Stimulated activated CD4-positive, alpha-beta T cell treated with anti-CD3 and anti-CD28 coated beads, Interleukin-2, amount 100 ng/mL, for 4 hours (primary cell): ENCODE measurements around the gene CRIP1.

ENCODE experiments used
- DNase-seq: peaks from one replicate; pipeline ENCODE4 v3.0.0-alpha.2; 2020; ENCODE audit warnings: low read depth

Gene CRIP1

GRCh38 chr14:105492971-105493871, 6.5 kb downstream of the CRIP1 start:
- DNase-seq: no peak

- no peak for DNase-seq
These were observed 7.4 kb downstream of the CRIP1 start for GRCh38 chr14:105493921-105494605.

DNA sequence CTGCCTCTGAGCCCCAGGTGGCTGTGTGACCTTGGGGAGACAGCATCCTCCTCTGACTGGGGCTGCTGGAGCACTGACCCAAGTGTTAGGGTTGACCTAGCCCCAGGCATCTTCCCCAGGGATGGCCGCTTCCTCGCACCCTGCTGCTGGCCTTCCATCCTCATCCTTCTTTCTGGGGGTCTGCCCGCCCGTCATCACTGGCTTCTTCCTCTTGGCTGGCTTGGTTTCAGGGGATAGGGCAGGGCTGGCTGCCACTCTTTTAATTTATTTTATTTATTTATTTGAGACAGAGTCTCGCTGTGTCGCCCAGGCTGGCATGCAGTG, 7.9 kb downstream of the CRIP1 start:
- no peak for DNase-seq

GRCh38 chr14:105495101-105495989, 8.7 kb downstream of the CRIP1 start:
- DNase-seq: no peak

DNA sequence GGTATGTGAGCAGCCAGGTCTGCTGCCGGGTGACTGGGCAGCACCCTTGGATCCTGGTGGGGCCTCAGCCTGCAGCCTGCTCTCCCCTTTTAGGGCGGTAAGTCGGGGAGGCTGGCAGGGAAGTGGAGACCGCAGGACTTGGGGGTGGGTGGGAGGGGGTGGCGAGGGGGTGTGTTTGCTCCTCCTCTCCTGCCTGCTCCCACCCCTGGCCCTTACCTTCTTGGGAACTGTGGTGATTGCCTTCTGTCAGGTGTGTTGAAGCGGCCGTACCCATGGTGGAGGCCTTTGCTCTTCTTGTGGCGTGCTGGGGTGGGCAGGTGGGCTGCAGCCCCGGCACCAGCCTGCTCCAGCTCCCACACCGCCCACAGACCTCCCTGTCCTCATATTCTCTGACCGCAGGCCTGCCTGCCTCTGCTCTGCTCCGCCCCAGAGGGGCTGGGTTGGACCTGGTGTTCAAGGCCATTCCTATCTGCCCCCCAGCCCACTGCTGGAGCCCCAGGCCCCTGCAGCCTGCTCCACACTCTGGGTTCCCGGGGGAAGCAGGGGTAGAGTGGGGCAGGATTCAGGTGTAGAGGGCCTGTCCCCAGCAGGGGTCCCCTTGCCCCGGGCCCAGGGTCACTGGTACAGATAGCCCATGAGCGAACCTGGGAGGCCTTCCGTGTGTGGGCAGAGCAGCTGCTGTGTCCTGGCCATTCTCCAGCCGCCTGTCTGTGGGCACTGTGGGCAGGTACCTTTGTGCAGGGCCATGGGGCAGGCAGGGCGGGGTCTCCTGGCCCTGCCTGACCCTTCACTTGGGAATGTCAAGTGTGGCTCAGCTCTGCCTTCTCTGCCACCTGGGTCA, 9.5 kb downstream of the CRIP1 start:
- no peak for DNase-seq

DNA sequence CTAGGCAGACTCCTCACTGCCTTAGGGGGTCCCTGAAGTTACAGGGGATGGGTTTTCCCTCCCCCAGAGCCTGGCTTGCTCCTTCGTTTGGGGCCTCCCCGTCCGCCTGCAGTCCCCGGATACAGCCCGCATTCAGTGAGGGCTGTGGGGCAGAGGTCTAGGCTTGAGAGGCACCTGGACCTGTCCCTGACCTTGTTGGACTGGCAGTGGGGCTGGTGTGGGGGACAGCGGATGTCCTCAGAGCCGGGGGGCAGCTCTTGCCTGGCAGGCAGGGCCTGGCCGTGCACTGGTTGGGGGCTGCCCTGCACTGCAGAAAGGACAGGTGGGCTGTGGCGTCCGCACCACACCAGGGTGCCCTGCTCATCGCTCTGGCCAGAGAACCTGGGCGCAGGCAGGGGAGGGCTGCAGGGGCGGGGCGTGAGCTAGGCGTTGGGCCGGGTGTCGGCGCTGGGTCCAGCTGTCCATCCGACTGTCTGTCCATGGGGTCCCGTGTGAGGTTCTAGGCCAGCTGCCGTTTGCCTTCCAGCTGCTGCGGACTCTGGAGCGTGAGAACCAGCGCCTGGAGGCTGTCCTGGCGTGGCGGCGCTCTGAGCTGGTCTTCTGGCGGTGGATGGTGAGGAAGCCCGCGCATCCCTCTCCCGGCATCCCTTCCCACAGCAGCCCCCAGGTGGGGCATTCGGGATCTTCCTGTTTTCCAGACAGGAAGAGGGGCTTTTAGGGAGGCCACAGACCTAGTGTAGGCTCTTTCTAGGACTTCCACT, 10.3 kb downstream of the CRIP1 start:
- no peak for DNase-seq

DNA sequence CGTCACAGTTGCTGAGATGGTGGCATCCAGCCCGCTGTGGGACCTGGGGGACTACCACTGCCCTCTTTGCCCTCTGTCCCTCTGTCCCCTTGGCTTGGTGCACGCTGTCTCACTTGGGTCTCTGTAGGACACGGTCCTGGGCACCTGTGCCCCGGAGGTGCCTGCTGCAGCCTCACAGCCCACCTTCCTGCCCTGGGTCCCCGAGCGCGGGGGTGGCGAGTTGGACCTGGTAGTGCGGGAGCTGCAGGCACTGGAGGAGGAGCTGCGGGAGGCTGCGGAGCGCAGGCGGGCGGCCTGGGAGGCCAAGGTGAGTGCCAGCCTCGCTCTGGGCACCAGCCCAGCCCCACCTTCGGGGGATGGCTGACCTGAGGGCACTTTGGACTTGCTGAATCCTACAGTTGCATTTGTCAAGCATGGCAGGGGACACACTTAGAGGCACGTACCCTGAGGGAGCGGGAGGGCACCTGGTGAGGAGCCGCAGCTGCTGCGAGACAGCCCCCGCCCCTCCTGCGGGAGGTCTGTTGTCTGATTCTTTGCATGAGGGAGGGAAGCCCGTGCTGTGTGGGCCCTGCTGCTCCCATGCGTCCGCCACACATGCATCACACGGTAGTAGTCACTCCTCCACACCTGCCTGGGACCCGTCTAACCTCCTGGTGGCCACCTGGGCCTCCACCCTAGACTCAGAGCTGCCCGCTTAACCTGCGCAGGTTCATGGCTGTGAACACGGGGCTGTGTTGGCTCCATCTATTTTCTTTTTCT, 11.2 kb downstream of the CRIP1 start:
- DNase-seq: no peak

DNA sequence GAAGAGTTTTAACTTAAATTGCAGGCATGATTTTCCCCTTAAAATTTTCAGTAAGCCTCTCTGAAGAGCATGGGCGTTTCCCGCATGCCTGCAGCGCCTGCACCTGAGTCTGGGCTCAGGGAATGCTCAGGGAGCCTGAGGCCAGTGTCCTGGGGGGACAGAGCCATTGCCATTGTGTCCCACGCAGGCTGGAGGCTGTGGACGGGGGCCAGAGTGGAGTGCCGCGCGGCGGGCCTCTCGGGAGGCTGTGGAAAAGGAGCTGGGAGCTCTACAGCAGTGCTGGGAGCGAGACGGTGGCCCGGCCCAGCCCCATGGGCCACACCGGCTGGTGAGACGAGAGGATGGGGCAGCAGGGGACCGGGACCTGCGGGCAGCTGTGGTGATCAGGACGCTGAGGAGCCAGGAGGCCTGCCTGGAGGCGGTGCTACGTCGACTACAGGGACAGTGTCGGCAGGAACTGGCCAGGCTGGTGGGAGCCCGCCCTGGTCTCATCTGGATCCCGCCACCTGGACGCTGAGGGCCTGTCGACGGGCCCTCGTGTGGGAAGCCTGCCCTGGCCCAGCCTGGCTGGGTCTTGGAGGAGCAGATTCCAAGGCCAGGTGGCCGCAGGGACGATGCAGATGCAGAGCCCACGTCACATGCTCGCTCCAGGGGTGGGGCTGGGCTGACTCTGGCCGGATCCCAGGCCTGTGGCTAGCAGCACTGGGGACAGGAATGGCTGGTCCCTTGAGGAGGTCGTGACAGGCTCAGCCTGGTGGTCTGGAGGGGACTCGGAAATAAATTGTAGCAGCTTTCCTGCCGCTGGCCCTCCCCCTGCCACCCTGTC, 12.0 kb downstream of the CRIP1 start:
- DNase-seq: no peak

GRCh38 chr14:105499256-105500035, 12.8 kb downstream of the CRIP1 start:
- DNase-seq: no peak

GRCh38 chr14:105500036-105500725, 13.5 kb downstream of the CRIP1 start:
- no peak for DNase-seq

DNA sequence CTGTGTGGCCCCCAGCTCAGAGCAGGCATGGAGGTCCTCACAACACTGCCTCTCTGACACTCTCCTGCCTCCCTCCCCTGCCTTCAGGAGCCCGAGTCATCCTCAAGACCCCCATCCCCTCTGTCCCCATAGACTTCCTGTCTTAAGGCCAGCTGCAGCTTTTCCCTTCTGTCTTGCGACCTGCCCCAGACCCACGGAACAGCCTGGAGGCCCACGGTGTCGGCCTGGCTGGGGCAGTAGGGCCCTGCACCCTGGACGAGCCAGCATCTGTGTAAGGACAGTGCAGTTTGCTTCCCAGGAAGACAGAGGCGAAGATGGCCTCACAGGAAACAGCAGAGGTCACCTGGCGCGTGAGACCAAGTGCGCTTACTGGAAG, 14.0 kb downstream of the CRIP1 start:
- no peak for DNase-seq

GRCh38 chr14:105501504-105502291, 15.0 kb downstream of the CRIP1 start:
- no peak for DNase-seq

DNA sequence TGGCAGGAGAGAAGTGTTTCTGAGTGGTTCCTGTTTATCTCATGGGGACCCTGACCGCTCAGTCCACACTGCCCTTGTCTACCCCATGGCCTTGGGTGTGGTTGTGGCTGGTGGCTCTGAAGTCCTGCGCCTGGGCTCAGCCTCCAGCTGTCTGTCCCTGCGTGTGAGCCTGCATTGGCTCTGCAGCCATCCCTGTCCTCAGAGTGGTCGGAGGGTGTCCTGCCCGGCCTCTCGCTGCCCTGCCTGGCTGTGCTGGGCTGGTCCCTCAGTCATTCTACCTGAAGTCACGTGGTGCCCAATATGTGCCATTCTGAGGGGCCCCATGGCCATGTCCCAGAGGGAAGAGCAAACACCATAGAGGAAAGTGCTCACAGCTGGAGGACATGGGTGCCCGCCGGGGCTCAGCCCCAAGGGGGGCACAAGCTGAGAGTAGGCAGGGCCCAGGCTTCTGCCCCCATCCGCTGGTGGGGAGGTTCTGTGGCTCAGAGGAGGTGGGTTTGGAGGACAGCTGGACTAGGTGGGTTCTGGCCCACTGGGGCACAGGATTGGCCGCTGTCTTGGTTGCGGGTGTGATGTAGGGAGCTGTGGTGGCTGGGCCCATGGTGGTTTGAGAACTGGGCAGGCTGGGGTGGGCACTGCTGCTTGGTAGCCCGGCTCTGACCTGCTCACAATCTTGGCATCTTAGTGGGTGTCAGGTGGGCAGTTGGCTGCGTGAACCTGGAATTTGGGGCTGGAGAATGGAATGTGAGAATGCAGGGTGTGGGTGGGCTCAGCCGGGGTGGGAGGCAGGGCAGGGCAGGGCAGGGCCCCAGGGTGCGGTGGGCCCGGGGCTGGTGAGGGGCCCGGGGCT, 16.0 kb downstream of the CRIP1 start:
- DNase-seq: no peak

- DNase-seq: no peak
These were observed 16.6 kb downstream of the CRIP1 start for GRCh38 chr14:105503296-105503640.

DNA sequence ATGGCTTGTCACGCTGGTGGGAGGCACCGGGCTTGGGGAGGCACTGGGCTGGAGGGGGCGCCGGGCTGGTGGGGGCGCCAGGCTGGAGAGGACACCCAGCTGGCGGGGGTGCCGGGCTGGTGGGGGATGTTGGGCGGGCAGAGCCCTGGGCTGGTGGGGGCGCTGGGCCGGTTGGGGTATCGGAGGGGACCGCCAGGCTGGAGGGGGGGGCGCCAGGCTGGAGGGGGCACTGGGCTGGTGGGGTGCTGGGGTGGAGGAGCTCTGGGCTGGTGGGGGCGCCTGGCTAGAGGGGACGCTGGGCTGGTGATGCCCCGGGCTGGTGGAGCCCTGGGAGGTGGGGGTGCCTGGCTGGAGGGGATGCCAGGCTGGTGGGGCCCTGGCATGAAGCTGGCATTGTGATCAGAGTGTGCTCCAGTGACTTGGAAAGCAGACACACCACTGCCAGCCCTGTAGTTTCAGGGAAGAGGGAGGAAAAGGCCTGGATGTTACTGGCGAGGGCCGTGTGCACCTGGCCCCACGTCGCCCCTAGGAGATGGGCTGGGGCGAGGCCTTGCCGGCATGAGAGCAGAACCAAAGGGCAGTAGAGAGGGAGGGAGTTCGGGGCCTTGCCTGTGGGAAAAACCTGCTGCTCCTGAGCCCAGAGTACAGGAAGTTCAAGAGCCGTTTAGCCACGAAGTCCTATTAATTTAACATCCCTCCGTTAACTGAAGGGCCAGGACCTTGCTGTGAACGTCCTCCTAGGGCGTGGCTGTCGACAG, 17.4 kb downstream of the CRIP1 start:
- DNase-seq: no peak
